Ishikawa (cell line): ENCODE data around the gene ALPL.

ENCODE experiments used
- CREB1 ChIP-seq: IDR thresholded peaks from 2 replicates; pipeline ENCODE4 v1.6.1; 2012; ENCODE audit warnings: low read depth
- EGR1 ChIP-seq: IDR thresholded peaks from 2 replicates; pipeline ENCODE4 v1.6.1; 2012
- EP300 ChIP-seq: IDR thresholded peaks from 2 replicates; pipeline ENCODE4 v1.6.1; 2012; ENCODE audit warnings: borderline replicate concordance
- FOXM1 ChIP-seq: IDR thresholded peaks from 2 replicates; pipeline ENCODE4 v1.6.1; 2012; ENCODE audit warnings: low read depth, borderline replicate concordance
- MAX ChIP-seq: IDR thresholded peaks from 2 replicates; pipeline ENCODE4 v1.6.1; 2012
- NFIC ChIP-seq: IDR thresholded peaks from 2 replicates; pipeline ENCODE4 v1.6.1; 2012
- REST ChIP-seq: IDR thresholded peaks from 2 replicates; pipeline ENCODE4 v1.6.1; 2012; ENCODE audit warnings: low read depth, mild to moderate bottlenecking
- TAF1 ChIP-seq: IDR thresholded peaks from 2 replicates; pipeline ENCODE4 v1.6.1; 2012; ENCODE audit warnings: low read depth, mild to moderate bottlenecking
- TCF12 ChIP-seq: IDR thresholded peaks from 2 replicates; pipeline ENCODE4 v1.6.1; 2012; ENCODE audit warnings: low read depth
- YY1 ChIP-seq: IDR thresholded peaks from 2 replicates; pipeline ENCODE4 v1.6.1; 2012; ENCODE audit warnings: low read depth
- ZBTB7A ChIP-seq: IDR thresholded peaks from 2 replicates; pipeline ENCODE4 v1.6.1; 2012; ENCODE audit warnings: low read depth
- TF ChIP-seq, protein P1 (sequence below): IDR thresholded peaks from 2 replicates; pipeline ENCODE4 v1.6.1; 2012

DNA sequence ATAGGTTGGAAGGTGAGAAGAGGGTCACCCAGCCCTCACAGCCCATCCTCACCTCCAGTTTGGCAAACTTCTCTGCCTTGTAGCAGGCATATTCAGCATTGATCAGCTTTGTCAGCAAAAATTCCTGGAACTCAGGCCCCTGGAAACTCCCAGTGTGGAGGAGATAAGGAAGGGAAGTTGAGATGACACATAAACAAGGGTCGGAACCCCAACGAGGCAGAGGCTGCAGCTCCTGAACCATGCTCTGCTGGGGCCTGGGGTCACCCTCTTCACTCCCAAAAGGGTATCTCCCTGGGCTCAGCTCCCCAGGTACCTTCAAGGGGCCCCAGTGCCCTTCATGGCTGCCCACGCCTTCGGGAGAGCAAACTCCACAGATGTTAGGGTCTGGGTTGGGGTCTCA lies 99.6 kb downstream of the ALPL start:
- TF ChIP-seq ZBTB7A (no peak), TAF1 (no peak), EP300 (no peak), REST (no peak), MAX (no peak), FOXM1 (no peak), CREB1 (no peak), EGR1 (no peak), NFIC (no peak), YY1 (no peak), TCF12 (no peak)
- TF ChIP-seq, protein P1, sequence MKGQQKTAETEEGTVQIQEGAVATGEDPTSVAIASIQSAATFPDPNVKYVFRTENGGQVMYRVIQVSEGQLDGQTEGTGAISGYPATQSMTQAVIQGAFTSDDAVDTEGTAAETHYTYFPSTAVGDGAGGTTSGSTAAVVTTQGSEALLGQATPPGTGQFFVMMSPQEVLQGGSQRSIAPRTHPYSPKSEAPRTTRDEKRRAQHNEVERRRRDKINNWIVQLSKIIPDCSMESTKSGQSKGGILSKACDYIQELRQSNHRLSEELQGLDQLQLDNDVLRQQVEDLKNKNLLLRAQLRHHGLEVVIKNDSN, result no peak
